Activated B cell treated with CpG ODN at 0.5 μM for 24 hours (primary cell): ENCODE measurements around the gene DGKB. TPM values are rescaled to one million over a fixed set of nuclear protein-coding genes. Genes with fewer than 3 reads are reported as not detected.

Experiments used
- ATAC-seq: fragments of 200-7000 bp; cut with Tn5 transposase; one replicate; pipeline ENCODE4 v1.10.0; 2021; ENCODE audit warnings: low read depth, mild to moderate bottlenecking, moderate library complexity
- CTCF ChIA-PET: fragments of 350-600 bp; sonication (Branson Sonifier 250); formaldehyde crosslinking; loops from one replicate; lab custom pipeline; 2021; ENCODE audit warnings: antibody characterized with exemption; lab: Charles Lee
- POLR2A ChIA-PET: fragments of 350-600 bp; sonication (Branson Sonifier 250); formaldehyde crosslinking; loops from one replicate; lab custom pipeline; 2021; ENCODE audit warnings: antibody characterized with exemption; lab: Charles Lee
- DNase-seq: peaks from one replicate; pipeline ENCODE4 v3.0.0; 2022
- H3K27ac Mint-ChIP-seq: one replicate; pipeline ENCODE4 v1.8.0; 2020; ENCODE audit warnings: mixed read lengths
- H3K27me3 Mint-ChIP-seq: one replicate; pipeline ENCODE4 v1.8.0; 2021; ENCODE audit warnings: mixed read lengths
- H3K36me3 Mint-ChIP-seq: one replicate; pipeline ENCODE4 v1.8.0; 2021; ENCODE audit warnings: low read depth, mixed read lengths
- H3K4me1 Mint-ChIP-seq: one replicate; pipeline ENCODE4 v1.8.0; 2021; ENCODE audit warnings: mixed read lengths
- H3K4me3 Mint-ChIP-seq: one replicate; pipeline ENCODE4 v1.8.0; 2020; ENCODE audit warnings: mild to moderate bottlenecking, mixed read lengths
- H3K9me3 Mint-ChIP-seq: one replicate; pipeline ENCODE4 v1.8.0; 2020; ENCODE audit warnings: mixed read lengths
- CTCF ChIP-seq: fragments of 200-600 bp; IDR thresholded peaks from one replicate; pipeline ENCODE4 v1.8.0; 2022; ENCODE audit warnings: antibody characterized with exemption, mild to moderate bottlenecking
- intact Hi-C: fragments of 100-400 bp; cut with micrococcal nuclease; formaldehyde crosslinking; loops from one replicate; pipeline ENCODE4 v1.15.1; 2024
- total RNA-seq: library from RNA; stranded (reverse); gene quantifications from 2 replicates; pipeline ENCODE4 v1.2.3, GENCODE V29; 2022

Gene DGKB
- total RNA-seq, 1 donor from 2014 or later = not detected

GRCh38 chr7:14766747-14767146 is 135.8 kb downstream of the DGKB start:
- intact Hi-C loops = no loop called here
- no peak for DNase-seq
- ChIA-PET CTCF (no interaction called here), POLR2A (no interaction called here)
- Mint-ChIP-seq H3K9me3 (peaks cover 3% of the 10 kb centered on the region), H3K4me1 (no peaks in the 10 kb centered on the region), H3K27ac (no peak overlapping the region), H3K36me3 (no peaks in the 10 kb centered on the region), H3K4me3 (no peak overlapping the region), H3K27me3 (no peaks in the 10 kb centered on the region)
- no peak for ATAC-seq
- TF ChIP-seq CTCF = no peak

GRCh38 chr7:14765731-14766130 is 136.8 kb downstream of the DGKB start:
- ChIA-PET POLR2A (no interaction called here), CTCF (no interaction called here)
- Mint-ChIP-seq H3K27ac (no peak overlapping the region), H3K36me3 (no peaks in the 10 kb centered on the region), H3K4me3 (no peak overlapping the region), H3K4me1 (no peaks in the 10 kb centered on the region), H3K9me3 (peaks cover 3% of the 10 kb centered on the region), H3K27me3 (no peaks in the 10 kb centered on the region)
- TF ChIP-seq CTCF = no peak
- DNase-seq (no peak), ATAC-seq (no peak)
- intact Hi-C loops = no loop called here

GRCh38 chr7:14762561-14762960 is 140.0 kb downstream of the DGKB start:
- Mint-ChIP-seq H3K4me3 (no peak overlapping the region), H3K4me1 (no peaks in the 10 kb centered on the region), H3K36me3 (no peaks in the 10 kb centered on the region), H3K27me3 (no peaks in the 10 kb centered on the region), H3K27ac (no peak overlapping the region), H3K9me3 (peaks cover 5% of the 10 kb centered on the region)
- TF ChIP-seq CTCF = no peak
- intact Hi-C loops = no loop called here
- DNase-seq (no peak), ATAC-seq (no peak)
- ChIA-PET CTCF (no interaction called here), POLR2A (no interaction called here)

GRCh38 chr7:14761510-14762296 is 140.8 kb downstream of the DGKB start:
- no peaks in the 10 kb centered on the region for H3K36me3 Mint-ChIP-seq
- H3K27me3 Mint-ChIP-seq = no peaks in the 10 kb centered on the region
- H3K9me3 Mint-ChIP-seq = peaks cover 5% of the 10 kb centered on the region
- ChIA-PET POLR2A (no interaction called here), CTCF (no interaction called here)
- ATAC-seq (no peak), DNase-seq (no peak)
- no peak overlapping the region for H3K27ac Mint-ChIP-seq
- intact Hi-C loops = no loop called here
- no peak for TF ChIP-seq CTCF
- H3K4me1 Mint-ChIP-seq = no peaks in the 10 kb centered on the region
- no peak overlapping the region for H3K4me3 Mint-ChIP-seq

GRCh38 chr7:14760730-14761478 is 141.6 kb downstream of the DGKB start:
- H3K9me3 Mint-ChIP-seq = peaks cover 5% of the 10 kb centered on the region
- H3K36me3 Mint-ChIP-seq = no peaks in the 10 kb centered on the region
- no peak overlapping the region for H3K27ac Mint-ChIP-seq
- CTCF ChIA-PET = no interaction called here
- POLR2A ChIA-PET = no interaction called here
- intact Hi-C loops = no loop called here
- no peaks in the 10 kb centered on the region for H3K4me1 Mint-ChIP-seq
- no peaks in the 10 kb centered on the region for H3K27me3 Mint-ChIP-seq
- no peak for TF ChIP-seq CTCF
- DNase-seq (no peak), ATAC-seq (no peak)
- H3K4me3 Mint-ChIP-seq = no peak overlapping the region
